Sigmoid colon (tissue), 7 donors: ENCODE data around the gene KCNB1. TPM values are rescaled to one million over a fixed set of nuclear protein-coding genes. Genes with fewer than 3 reads are reported as not detected.

ENCODE experiments used
- DNase-seq: peaks from one replicate; pipeline ENCODE4 v3.0.0-alpha.2; 2019
- H3K27ac ChIP-seq, 4 donors: fragments of 200-600 bp; sonication (generic); one replicate each; pipeline ENCODE4 v1.5.1; 2016 to 2019; ENCODE audit warnings: mild to moderate bottlenecking in 1 of 4
- H3K27me3 ChIP-seq, 3 donors: fragments of 200-600 bp; sonication (generic); one replicate each; pipeline ENCODE4 v1.5.1; 2019; ENCODE audit warnings: mild to moderate bottlenecking in 1 of 3
- H3K36me3 ChIP-seq, 4 donors: fragments of 200-600 bp; sonication (generic); one replicate each; pipeline ENCODE4 v1.5.1; 2016 to 2019
- H3K4me1 ChIP-seq, 4 donors: fragments of 200-600 bp; sonication (generic); one replicate each; pipeline ENCODE4 v1.5.1; 2017 to 2019
- H3K4me3 ChIP-seq, 4 donors: fragments of 200-600 bp; sonication (generic); one replicate each; pipeline ENCODE4 v1.5.1; 2017 to 2019; ENCODE audit warnings: mild to moderate bottlenecking in 2 of 4, moderate library complexity in 1 of 4
- H3K9me3 ChIP-seq, 4 donors: fragments of 200-600 bp in 3 of 4; sonication (generic) in 3 of 4; one replicate each; pipeline versions ENCODE4 v1.5.1 to v1.6.1; 2013 to 2019
- CTCF ChIP-seq, 4 experiments: fragments of 450-650 bp in 3 of 4; fragments of 200-600 bp in 1 of 4; IDR thresholded peaks; one replicate each; pipeline ENCODE4 v1.5.1; 2016 to 2019; ENCODE audit warnings: antibody characterized with exemption in 4 of 4, mild to moderate bottlenecking in 3 of 4, moderate library complexity in 2 of 4
- EP300 ChIP-seq, 4 donors: sonication (generic); formaldehyde crosslinking; IDR thresholded peaks; one replicate each; pipeline ENCODE4 v1.6.1; 2017; ENCODE audit warnings: antibody characterized with exemption in 4 of 4
- POLR2A ChIP-seq, 2 donors: fragments of 450-650 bp; IDR thresholded peaks; one replicate each; pipeline ENCODE4 v1.6.1; 2016; ENCODE audit warnings: antibody characterized with exemption in 2 of 2, mild to moderate bottlenecking in 2 of 2, moderate library complexity in 2 of 2
- POLR2AphosphoS5 ChIP-seq, 4 donors: sonication (generic); formaldehyde crosslinking; IDR thresholded peaks; one replicate each; pipeline ENCODE4 v1.6.1; 2017; ENCODE audit warnings: antibody characterized with exemption in 4 of 4
- WGBS, 2 donors: extraction: QIAGEN DNeasy Blood & Tissue Kit; methylation state at CpG; one replicate each; pipeline ENCODE4 v1.1.7; 2013; 5-methylcytosine and 5-hydroxymethylcytosine counted together
- intact Hi-C: fragments of 100-400 bp; cut with DNase I; formaldehyde crosslinking; loops from one replicate; pipeline ENCODE4 v1.15.1; 2023
- polyA plus RNA-seq, 3 donors: library from polyadenylated mRNA; stranded (reverse); fragments of 200-250 nt; gene quantifications; one replicate each; pipeline ENCODE4 v1.2.3, GENCODE V29; 2013
- total RNA-seq, 4 donors: library from RNA; depleted of rRNA; stranded (reverse); fragments of >200 nt; gene quantifications; one replicate each; pipeline ENCODE4 v1.1.0, GENCODE V29; 2016
- donor health status: healthy with polysubstance abuse.
- donor health status: Bipolar disorder and iron deficiency.
- donor health status: healthy.

Gene KCNB1
- total and polyA plus RNA-seq, 7 donors = under 0.01 to 20.6 (median 14.6) TPM; not detected in 1

- no peaks in the 10 kb centered on the region for H3K9me3 ChIP-seq
- DNase-seq = no peak
- H3K4me3 ChIP-seq = no peak overlapping the region
- H3K27ac ChIP-seq = no peak overlapping the region
- intact Hi-C loops = no loop called here
- TF ChIP-seq EP300 (IDR thresholded peaks at IDR 0.05) = no peak
- no peak for TF ChIP-seq CTCF (IDR thresholded peaks at IDR 0.05)
- TF ChIP-seq POLR2AphosphoS5 (IDR thresholded peaks at IDR 0.05) = no peak
- TF ChIP-seq POLR2A (IDR thresholded peaks at IDR 0.05) = no peak
- H3K4me1 ChIP-seq = peaks cover 0 to 25% (median 23%) of the 10 kb centered on the region in 4 donors
- peaks cover 0 to 20% (median 11%) of the 10 kb centered on the region in 4 donors for H3K36me3 ChIP-seq
- 58 to 70% methylated on average over 4 of the region's 4 CpGs for WGBS, 2 donors
- no peaks in the 10 kb centered on the region for H3K27me3 ChIP-seq
Observed at GRCh38 chr20:49377326-49377725, 105.1 kb downstream of the KCNB1 start.

DNA sequence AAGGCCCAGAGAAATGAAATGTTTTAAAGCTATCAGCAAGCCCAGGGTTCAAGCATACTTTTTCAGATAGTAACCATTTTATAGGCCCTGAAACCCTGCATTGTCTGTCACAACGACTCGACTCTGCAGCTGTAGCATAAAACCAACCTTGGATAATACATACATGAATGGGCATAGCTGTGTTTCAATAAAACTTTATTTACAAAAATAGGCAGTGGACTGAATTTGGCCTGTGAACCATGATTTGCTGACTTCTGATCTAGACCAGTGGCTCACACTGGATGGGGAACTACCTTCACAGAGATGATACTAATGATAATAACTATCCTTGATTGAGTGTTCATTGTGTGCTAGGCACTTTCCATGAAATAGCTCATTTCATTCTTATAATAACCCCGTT lies 107.3 kb downstream of the KCNB1 start:
- H3K27me3 ChIP-seq = no peaks in the 10 kb centered on the region
- WGBS, 2 donors = 89 to 91% methylated on average over 3 of the region's 3 CpGs
- H3K4me3 ChIP-seq = no peak overlapping the region
- H3K36me3 ChIP-seq = peaks cover 0 to 20% (median 11%) of the 10 kb centered on the region in 4 donors
- TF ChIP-seq POLR2A (IDR thresholded peaks at IDR 0.05) = no peak
- TF ChIP-seq EP300 (IDR thresholded peaks at IDR 0.05) = no peak
- TF ChIP-seq POLR2AphosphoS5 (IDR thresholded peaks at IDR 0.05) = no peak
- no peak for TF ChIP-seq CTCF (IDR thresholded peaks at IDR 0.05)
- H3K9me3 ChIP-seq = no peaks in the 10 kb centered on the region
- intact Hi-C loops = no loop called here
- H3K27ac ChIP-seq = no peak overlapping the region
- DNase-seq = no peak
- peaks cover 0 to 4% (median 2%) of the 10 kb centered on the region in 4 donors for H3K4me1 ChIP-seq

DNA sequence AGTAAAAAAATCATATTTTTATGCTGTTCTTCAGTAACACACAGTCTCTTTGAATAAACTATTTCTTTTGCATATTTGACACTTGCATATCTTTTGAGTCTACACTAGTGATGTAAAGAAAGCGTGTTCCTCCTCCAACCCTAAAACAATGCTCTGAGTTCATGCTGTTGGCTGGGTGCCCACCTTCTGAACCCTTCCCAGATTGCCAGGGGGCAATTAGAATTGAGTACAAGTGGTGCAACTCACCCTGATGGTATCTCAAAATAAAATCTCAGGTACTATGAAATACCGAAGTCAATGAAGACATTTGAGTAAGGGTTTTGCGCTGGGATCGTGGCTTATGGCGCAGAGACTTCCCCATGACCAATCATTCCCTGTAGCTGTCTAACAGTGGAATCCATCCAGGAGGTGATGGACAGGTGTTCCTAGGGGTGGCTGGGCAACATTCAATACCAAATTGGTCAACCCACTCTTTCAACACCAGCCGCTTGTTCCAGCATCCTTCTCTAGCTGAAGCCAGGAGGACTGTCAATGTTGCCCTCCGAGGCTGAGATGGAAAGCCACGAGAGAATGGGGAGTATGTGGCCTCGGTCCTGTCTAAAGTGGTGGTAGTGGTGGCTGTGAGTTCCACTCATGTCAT lies 110.3 kb downstream of the KCNB1 start:
- peaks cover 0 to 20% (median 11%) of the 10 kb centered on the region in 4 donors for H3K36me3 ChIP-seq
- no peak for DNase-seq
- intact Hi-C loops = no loop called here
- H3K4me3 ChIP-seq = no peak overlapping the region
- no peak for TF ChIP-seq CTCF (IDR thresholded peaks at IDR 0.05)
- TF ChIP-seq POLR2A (IDR thresholded peaks at IDR 0.05) = no peak
- TF ChIP-seq EP300 (IDR thresholded peaks at IDR 0.05) = no peak
- TF ChIP-seq POLR2AphosphoS5 (IDR thresholded peaks at IDR 0.05) = no peak
- no peaks in the 10 kb centered on the region for H3K27me3 ChIP-seq
- no peaks in the 10 kb centered on the region for H3K9me3 ChIP-seq
- WGBS, 2 donors = 85 to 94% methylated on average over 9 of the region's 9 CpGs
- H3K27ac ChIP-seq = no peak overlapping the region
- peaks cover 0 to 7% (median 3%) of the 10 kb centered on the region in 4 donors for H3K4me1 ChIP-seq

GRCh38 chr20:49368596-49368995 lies 113.9 kb downstream of the KCNB1 start:
- 68 to 74% methylated on average over 5 of the region's 5 CpGs for WGBS, 2 donors
- Histone ChIP-seq H3K4me1 (peaks cover 0 to 7% (median 3%) of the 10 kb centered on the region in 4 donors), H3K36me3 (peaks cover 0 to 8% (median 3%) of the 10 kb centered on the region in 4 donors), H3K27ac (peak overlapping the region in 2 of 4 donors; percentile 18 to 33), H3K27me3 (no peaks in the 10 kb centered on the region), H3K9me3 (no peaks in the 10 kb centered on the region), H3K4me3 (no peak overlapping the region)
- intact Hi-C loops = no loop called here
- DNase-seq = no peak
- TF ChIP-seq POLR2A (IDR thresholded peaks at IDR 0.05) (no peak), POLR2AphosphoS5 (IDR thresholded peaks at IDR 0.05) (no peak), EP300 (IDR thresholded peaks at IDR 0.05) (no peak), CTCF (IDR thresholded peaks at IDR 0.05) (no peak)
